NCI-H1417 (cell line): ENCODE results near the gene ITPK1.

Experiments used
- DNase-seq, 3 experiments: peaks; one replicate each; lab custom pipeline; 2025; lab: John Stamatoyannopoulos, UW

Gene ITPK1

GRCh38 chr14:92890830-92891588, 224.7 kb downstream of the ITPK1 start:
- peak; percentile 77 to 98 (median 93) for DNase-seq

GRCh38 chr14:92888896-92889295, 226.8 kb downstream of the ITPK1 start:
- no peak for DNase-seq

GRCh38 chr14:92887157-92887556, 228.6 kb downstream of the ITPK1 start:
- no peak for DNase-seq
